Measurements from ENCODE around the gene BPIFA1.

GRCh38 chr20:33232486-33233072 is 3.2 kb upstream of the BPIFA1 start:
- TF ChIP-seq RFX5 (IDR thresholded peaks at IDR 0.05; ENCODE audit: low read length) (no peak), CTCF (IDR thresholded peaks at IDR 0.05) (no peak), SIN3A (IDR thresholded peaks at IDR 0.05; ENCODE audit: borderline replicate concordance, low read depth, low read length) (no peak), SMC3 (IDR thresholded peaks at IDR 0.05; ENCODE audit: low read depth, low read length) (no peak), EZH2phosphoT487 (IDR thresholded peaks at IDR 0.05; ENCODE audit: borderline replicate concordance, low read depth) (no peak)
